M059J (cell line): ENCODE results near the gene WDR26. TPM values are rescaled to one million over a fixed set of nuclear protein-coding genes. Genes with fewer than 3 reads are reported as not detected.
"Not testable (repeated sequence)": the region's sequence is repeated elsewhere in the genome, so short reads cannot be mapped to it uniquely, and the experiment has no call there.

Source experiments
- DNase-seq: peaks from one replicate; pipeline ENCODE4 v3.0.0-alpha.2; 2012; ENCODE audit warnings: low read depth
- total RNA-seq: library from RNA; depleted of rRNA; stranded (reverse); fragments of >200 nt; shearing (Covaris generic); gene quantifications from 2 replicates; pipeline ENCODE4 v1.2.3, GENCODE V29; 2014; rRNA removed

WDR26 gene
- total RNA-seq, 1 experiment from 2014 or later, result 58.6 TPM

GRCh38 chr1:224349716-224350115, 84.9 kb downstream of the WDR26 start:
- DNase-seq, result not testable (repeated sequence)

DNA sequence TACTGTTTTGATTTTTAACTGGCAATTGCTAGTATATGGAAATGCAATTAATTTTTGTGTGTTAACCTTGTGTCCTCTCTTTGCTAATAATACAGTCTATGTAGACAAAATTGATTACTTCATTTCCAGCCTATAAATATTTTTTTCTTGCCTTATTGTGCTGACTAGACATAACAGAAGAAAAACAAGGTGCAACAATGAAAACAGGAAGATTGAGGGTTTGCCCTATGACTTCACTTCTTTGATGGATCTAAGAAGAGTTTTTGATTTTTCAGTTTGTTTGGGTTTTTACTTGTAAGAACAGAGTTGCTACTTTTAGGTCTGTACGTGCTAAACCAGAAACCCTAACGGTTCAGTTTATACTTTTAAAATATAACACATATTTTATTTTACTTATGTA, 86.5 kb downstream of the WDR26 start:
- no peak for DNase-seq

- peak; percentile 31 for DNase-seq
Observed at GRCh38 chr1:224343679-224344078, 90.9 kb downstream of the WDR26 start.

GRCh38 chr1:224340453-224341384, 93.9 kb downstream of the WDR26 start:
- DNase-seq, result peak; percentile 23

DNA sequence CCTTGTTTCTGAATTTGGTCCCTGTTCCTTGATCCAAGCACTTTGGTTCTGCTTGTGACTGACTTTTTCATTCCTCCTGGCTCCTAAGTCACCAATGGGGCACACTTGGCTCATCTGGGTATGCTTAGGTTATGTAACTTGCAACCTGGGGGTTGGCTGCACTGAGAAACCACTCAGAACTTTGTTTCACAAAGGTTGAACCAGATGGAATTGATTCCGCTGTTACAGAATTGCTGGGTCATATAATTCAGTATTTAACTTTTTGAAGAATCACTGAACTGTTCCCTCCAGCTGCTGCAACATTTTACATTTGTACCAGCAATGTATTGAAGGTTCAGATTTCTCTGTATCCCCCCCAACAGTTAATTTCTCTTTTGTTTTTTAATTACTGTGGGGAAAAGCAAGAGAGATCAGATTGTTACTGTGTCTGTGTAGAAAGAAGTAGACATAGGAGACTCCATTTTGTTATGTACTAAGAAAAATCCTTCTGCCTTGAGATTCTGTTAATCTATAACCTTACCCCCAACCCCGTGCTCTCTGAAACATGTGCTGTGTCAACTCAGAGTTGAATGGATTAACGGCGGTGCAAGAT, 95.1 kb downstream of the WDR26 start:
- DNase-seq, result no peak

GRCh38 chr1:224338150-224338838, 96.3 kb downstream of the WDR26 start:
- no peak for DNase-seq

Other genes with a start within 250 kb of the WDR26 start
- 29.8 and 33.5 TPM in 2 replicates for gene NVL, start 104.6 kb downstream of the WDR26 start, total RNA-seq
- 72.0 and 92.6 TPM in 2 replicates for gene CNIH4, start 77.9 kb downstream of the WDR26 start, total RNA-seq
- 21.4 and 23.5 TPM in 2 replicates for gene CNIH3, start 181.5 kb upstream of the WDR26 start, total RNA-seq